ENCODE measurements around the gene IL20RB. TPM values are rescaled to one million over a fixed set of nuclear protein-coding genes. Genes with fewer than 3 reads are reported as not detected.
"Not testable (repeated sequence)": the region's sequence is repeated elsewhere in the genome, so short reads cannot be mapped to it uniquely, and the experiment has no call there.

IL20RB gene
- total and polyA plus RNA-seq, 2 experiments from 2014 or later: 72.5 to 107 TPM

- peaks cover 27% of the 10 kb centered on the region for H3K4me1 ChIP-seq (ENCODE audit: insufficient read depth)
- no peaks in the 10 kb centered on the region for H3K9me3 ChIP-seq (ENCODE audit: low read depth)
- DNase-seq: peak; percentile 88
- peak overlapping the region; percentile 18; the same call in 1 of the 2 replicates for H3K4me3 ChIP-seq
- peak overlapping the region; percentile 59 for H3K4me2 ChIP-seq (ENCODE audit: unreplicated experiment)
- peak overlapping the region; percentile 16 for H3K9ac ChIP-seq
- peak overlapping the region; percentile 60 for H3K27ac ChIP-seq
- H3F3A ChIP-seq (ENCODE audit: insufficient read depth): peaks cover 13% of the 10 kb centered on the region
- TF ChIP-seq EZH2phosphoT487 (IDR thresholded peaks at IDR 0.05; ENCODE audit: insufficient read depth, low read depth): no peak
- no peak for TF ChIP-seq EZH2 (IDR thresholded peaks at IDR 0.05; ENCODE audit: insufficient read depth, poor library complexity, severe bottlenecking)
- no peaks in the 10 kb centered on the region for H3K79me2 ChIP-seq (ENCODE audit: insufficient read depth)
- H3K36me3 ChIP-seq (ENCODE audit: low read depth): no peaks in the 10 kb centered on the region
- in situ Hi-C loops (cut with MboI): loop anchor here (25.0 kb wide), 2 partner anchors 625 to 925 kb away; no protein-coding TSS in a partner anchor
- peak overlapping the region; percentile 24; the same call in 1 of the 2 replicates for H2AFZ ChIP-seq
- H3K27me3 ChIP-seq (replicated peaks; ENCODE audit: insufficient read depth): no peaks in the 10 kb centered on the region
- H4K20me1 ChIP-seq (ENCODE audit: insufficient read depth): no peaks in the 10 kb centered on the region
- WGBS, 2 experiments (ENCODE audit: low coverage in 1 of 2, low lambda C conversion rate in 2 of 2, missing lambda C conversion rate in 2 of 2): 3 to 4% methylated on average over 3 of the region's 3 CpGs
- no peaks in the 10 kb centered on the region for H3K9me2 ChIP-seq (ENCODE audit: insufficient read depth)
Measured at GRCh38 chr3:137012097-137012501, 54.3 kb downstream of the IL20RB start.

- Histone ChIP-seq H3K27me3 (replicated peaks; ENCODE audit: insufficient read depth) (no peaks in the 10 kb centered on the region), H3K4me3 (peak overlapping the region; percentile 79), H3K9ac (peak overlapping the region; percentile 68), H4K20me1 (ENCODE audit: insufficient read depth) (no peaks in the 10 kb centered on the region), H3K9me3 (ENCODE audit: low read depth) (no peaks in the 10 kb centered on the region), H3K79me2 (ENCODE audit: insufficient read depth) (no peaks in the 10 kb centered on the region), H3K27ac (peak overlapping the region; percentile 46), H3K4me2 (ENCODE audit: unreplicated experiment) (peak overlapping the region; percentile 96), H3K9me2 (ENCODE audit: insufficient read depth) (no peaks in the 10 kb centered on the region), H3K4me1 (ENCODE audit: insufficient read depth) (peaks cover 27% of the 10 kb centered on the region), H3F3A (ENCODE audit: insufficient read depth) (peaks cover 13% of the 10 kb centered on the region), H3K36me3 (ENCODE audit: low read depth) (no peaks in the 10 kb centered on the region), H2AFZ (peak overlapping the region; percentile 90)
- in situ Hi-C loops (cut with MboI): loop anchor here (25.0 kb wide), 2 partner anchors 627 to 927 kb away; no protein-coding TSS in a partner anchor
- WGBS, 2 experiments (ENCODE audit: low coverage in 1 of 2, low lambda C conversion rate in 2 of 2, missing lambda C conversion rate in 2 of 2): 1% methylated on average over 18 of the region's 18 CpGs
- peak; percentile 91 for DNase-seq
- TF ChIP-seq EZH2phosphoT487 (IDR thresholded peaks at IDR 0.05; ENCODE audit: insufficient read depth, low read depth) (no peak), EZH2 (IDR thresholded peaks at IDR 0.05; ENCODE audit: insufficient read depth, poor library complexity, severe bottlenecking) (no peak)
Measured at GRCh38 chr3:137013951-137014688, 56.3 kb downstream of the IL20RB start.

- H3K36me3 ChIP-seq (ENCODE audit: low read depth); H3K4me3 ChIP-seq; H3K9me3 ChIP-seq (ENCODE audit: low read depth); H3K27me3 ChIP-seq (replicated peaks; ENCODE audit: insufficient read depth); H2AFZ ChIP-seq; H3K9ac ChIP-seq; H3K4me2 ChIP-seq (ENCODE audit: unreplicated experiment); H3F3A ChIP-seq (ENCODE audit: insufficient read depth); H3K79me2 ChIP-seq (ENCODE audit: insufficient read depth); H4K20me1 ChIP-seq (ENCODE audit: insufficient read depth); H3K9me2 ChIP-seq (ENCODE audit: insufficient read depth); H3K27ac ChIP-seq; DNase-seq: not testable (repeated sequence)
- in situ Hi-C loops (cut with MboI): loop anchor here (25.0 kb wide), 2 partner anchors 630 to 930 kb away; no protein-coding TSS in a partner anchor
- WGBS, 2 experiments (ENCODE audit: low coverage in 1 of 2, low lambda C conversion rate in 2 of 2, missing lambda C conversion rate in 2 of 2): 86 to 100% methylated on average over 1 of the region's 1 CpG
- H3K4me1 ChIP-seq (ENCODE audit: insufficient read depth): peaks cover 18% of the 10 kb centered on the region
Measured at GRCh38 chr3:137017316-137017715, 59.5 kb downstream of the IL20RB start.

- DNase-seq: no peak
- Histone ChIP-seq H2AFZ (no peak overlapping the region), H3K9me2 (ENCODE audit: insufficient read depth) (no peaks in the 10 kb centered on the region), H3K36me3 (ENCODE audit: low read depth) (no peaks in the 10 kb centered on the region), H3K27me3 (replicated peaks; ENCODE audit: insufficient read depth) (no peaks in the 10 kb centered on the region), H3K9ac (no peak overlapping the region), H3K27ac (no peak overlapping the region), H3K4me3 (no peak overlapping the region), H3F3A (ENCODE audit: insufficient read depth) (no peaks in the 10 kb centered on the region), H3K9me3 (ENCODE audit: low read depth) (no peaks in the 10 kb centered on the region), H3K79me2 (ENCODE audit: insufficient read depth) (no peaks in the 10 kb centered on the region), H3K4me1 (ENCODE audit: insufficient read depth) (no peaks in the 10 kb centered on the region), H3K4me2 (ENCODE audit: unreplicated experiment) (no peak overlapping the region), H4K20me1 (ENCODE audit: insufficient read depth) (no peaks in the 10 kb centered on the region)
- TF ChIP-seq EZH2 (IDR thresholded peaks at IDR 0.05; ENCODE audit: insufficient read depth, poor library complexity, severe bottlenecking) (no peak), EZH2phosphoT487 (IDR thresholded peaks at IDR 0.05; ENCODE audit: insufficient read depth, low read depth) (no peak)
- WGBS, 2 experiments (ENCODE audit: low coverage in 1 of 2, low lambda C conversion rate in 2 of 2, missing lambda C conversion rate in 2 of 2): 71 to 72% methylated on average over 5 of the region's 5 CpGs
- in situ Hi-C loops (cut with MboI): loop anchor here (25.0 kb wide), 2 partner anchors 633 to 933 kb away; no protein-coding TSS in a partner anchor
Measured at GRCh38 chr3:137020315-137020714, 62.5 kb downstream of the IL20RB start.

Data from GM23248 (cell line).